ENCODE results near the gene RUFY3. TPM values are rescaled to one million over a fixed set of nuclear protein-coding genes. Genes with fewer than 3 reads are reported as not detected.

Gene RUFY3
- total and polyA plus RNA-seq, 2 of the 13 experiments (the other 11 are each of a cell fraction or from before 2014, with no cell fraction given): 17.9 to 25.3 TPM

GRCh38 chr4:70839589-70840093, 117.9 kb downstream of the RUFY3 start, which contains the start of gene GRSF1 (continued):
- TF ChIP-seq, protein P1, sequence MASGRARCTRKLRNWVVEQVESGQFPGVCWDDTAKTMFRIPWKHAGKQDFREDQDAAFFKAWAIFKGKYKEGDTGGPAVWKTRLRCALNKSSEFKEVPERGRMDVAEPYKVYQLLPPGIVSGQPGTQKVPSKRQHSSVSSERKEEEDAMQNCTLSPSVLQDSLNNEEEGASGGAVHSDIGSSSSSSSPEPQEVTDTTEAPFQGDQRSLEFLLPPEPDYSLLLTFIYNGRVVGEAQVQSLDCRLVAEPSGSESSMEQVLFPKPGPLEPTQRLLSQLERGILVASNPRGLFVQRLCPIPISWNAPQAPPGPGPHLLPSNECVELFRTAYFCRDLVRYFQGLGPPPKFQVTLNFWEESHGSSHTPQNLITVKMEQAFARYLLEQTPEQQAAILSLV (CRISPR knock-in tag; IDR thresholded peaks at IDR 0.05; ENCODE audit: borderline replicate concordance): peak; percentile 78; the same call in 1 of the 2 replicates
- no peak for TF ChIP-seq GPBP1L1 (CRISPR knock-in tag; IDR thresholded peaks at IDR 0.05)
- TF ChIP-seq MEIS2 (CRISPR knock-in tag; IDR thresholded peaks at IDR 0.05): peak; percentile 15; the same call in 1 of the 2 replicates
- 0 out of 2 replicates have a peak, but pooled peaks have one; percentile 37 for TF ChIP-seq BORCS8-MEF2B (CRISPR knock-in tag; IDR thresholded peaks at IDR 0.05)
- peak; percentile 23; the same call in 1 of the 2 replicates for TF ChIP-seq SIX4 (CRISPR knock-in tag; IDR thresholded peaks at IDR 0.05)
- 0 out of 2 replicates have a peak, but pooled peaks have one; percentile 41 for TF ChIP-seq ZNF83 (CRISPR knock-in tag; IDR thresholded peaks at IDR 0.05; ENCODE audit: borderline replicate concordance)
- no peak for TF ChIP-seq SOX13 (IDR thresholded peaks at IDR 0.05)
- TF ChIP-seq SOX13 (CRISPR knock-in tag; conservative IDR thresholded peaks at IDR 0.05 in 1 of 2, IDR thresholded peaks at IDR 0.05 in 1 of 2): no peak; a peak in 1 of 4 replicates
- TF ChIP-seq POGZ (CRISPR knock-in tag; IDR thresholded peaks at IDR 0.05): peak; percentile 55; the same call in 1 of the 2 replicates
- TF ChIP-seq ATF3 (CRISPR knock-in tag; IDR thresholded peaks at IDR 0.05): no peak
- peak; percentile 45; the same call in 1 of the 2 replicates for TF ChIP-seq ERF (CRISPR knock-in tag; IDR thresholded peaks at IDR 0.05)
- no peak for TF ChIP-seq ZNF430 (CRISPR knock-in tag; IDR thresholded peaks at IDR 0.05)
- 0 out of 2 replicates have a peak, but pooled peaks have one; percentile 29 for TF ChIP-seq ZNF253 (CRISPR knock-in tag; IDR thresholded peaks at IDR 0.05; ENCODE audit: borderline replicate concordance)
- TF ChIP-seq ZNF607 (CRISPR knock-in tag; IDR thresholded peaks at IDR 0.05; ENCODE audit: borderline replicate concordance): no peak
- TF ChIP-seq FOXP4 (CRISPR knock-in tag; IDR thresholded peaks at IDR 0.05): peak; percentile 7; the same call in 1 of the 2 replicates
- TF ChIP-seq ZSCAN29 (CRISPR knock-in tag; conservative IDR thresholded peaks at IDR 0.05): no peak
- no peak for TF ChIP-seq RXRA (CRISPR knock-in tag; IDR thresholded peaks at IDR 0.05)
- peak; percentile 57; the same call in 1 of the 2 replicates for TF ChIP-seq TMF1 (CRISPR knock-in tag; IDR thresholded peaks at IDR 0.05; ENCODE audit: low read depth)
- TF ChIP-seq FOSL2 (CRISPR knock-in tag; IDR thresholded peaks at IDR 0.05): no peak; the same call in 1 of the 2 replicates
- TF ChIP-seq GABPB1 (CRISPR knock-in tag; IDR thresholded peaks at IDR 0.05): peak; percentile 91
- TF ChIP-seq GLI4 (CRISPR knock-in tag; IDR thresholded peaks at IDR 0.05; ENCODE audit: borderline replicate concordance): no peak
- TF ChIP-seq SPEN (CRISPR knock-in tag; IDR thresholded peaks at IDR 0.05; ENCODE audit: low read depth): peak; percentile 19
- TF ChIP-seq ZNF33B (CRISPR knock-in tag; IDR thresholded peaks at IDR 0.05): no peak
